HG03575 (cell line): ENCODE measurements around the gene AOPEP.

Experiments used
- ATAC-seq: cut with Tn5 transposase; IDR thresholded peaks from one replicate; pipeline ENCODE4 v1.9.1; 2021; ENCODE audit not compliant: unreplicated experiment, insufficient number of reproducible peaks, low FRiP score; ENCODE audit errors: extremely low read depth

AOPEP gene

GRCh38 chr9:94900222-94901018 is 173.9 kb downstream of the AOPEP start:
- no peak for ATAC-seq

- no peak for ATAC-seq
These were observed 174.5 kb downstream of the AOPEP start for GRCh38 chr9:94901019-94901363.

- ATAC-seq = no peak
These were observed 177.5 kb downstream of the AOPEP start for GRCh38 chr9:94903961-94904421.

- no peak for ATAC-seq
These were observed 178.3 kb downstream of the AOPEP start for GRCh38 chr9:94904806-94905205.

GRCh38 chr9:94905606-94906005 is 179.1 kb downstream of the AOPEP start:
- ATAC-seq = no peak

GRCh38 chr9:94906181-94906580 is 179.7 kb downstream of the AOPEP start:
- no peak for ATAC-seq

GRCh38 chr9:94906713-94907112 is 180.2 kb downstream of the AOPEP start:
- no peak for ATAC-seq

- ATAC-seq = no peak
These were observed 180.9 kb downstream of the AOPEP start for GRCh38 chr9:94907264-94907936.

- no peak for ATAC-seq
These were observed 181.6 kb downstream of the AOPEP start for GRCh38 chr9:94908011-94908563.

GRCh38 chr9:94908583-94909249 is 182.2 kb downstream of the AOPEP start:
- no peak for ATAC-seq

GRCh38 chr9:94909250-94909894 is 182.9 kb downstream of the AOPEP start:
- no peak for ATAC-seq

GRCh38 chr9:94909965-94910730 is 183.6 kb downstream of the AOPEP start:
- no peak for ATAC-seq

GRCh38 chr9:94911211-94911610 is 184.7 kb downstream of the AOPEP start:
- no peak for ATAC-seq

GRCh38 chr9:94911986-94912635 is 185.6 kb downstream of the AOPEP start:
- no peak for ATAC-seq

- ATAC-seq = no peak
These were observed 186.3 kb downstream of the AOPEP start for GRCh38 chr9:94912700-94913249.

- no peak for ATAC-seq
These were observed 187.1 kb downstream of the AOPEP start for GRCh38 chr9:94913550-94913949.

GRCh38 chr9:94915476-94916450 is 189.3 kb downstream of the AOPEP start:
- ATAC-seq = no peak
